Cardiac muscle cell (in vitro differentiated cells and primary cell): ENCODE measurements around the gene ZNF133. TPM values are rescaled to one million over a fixed set of nuclear protein-coding genes. Genes with fewer than 3 reads are reported as not detected.

ENCODE experiments used
- DNase-seq, 2 donors: peaks; one replicate each; pipeline versions ENCODE4 v3.0.0 to v3.0.0-alpha.2; 2010 to 2017; ENCODE audit warnings: low read depth in 1 of 2, low spot score in 1 of 2
- H3K27ac ChIP-seq: fragments of 200-600 bp; sonication (generic); 2 replicates; pipeline ENCODE4 v1.5.1; 2016
- H3K27me3 ChIP-seq: fragments of 200-600 bp; sonication (generic); 2 replicates; pipeline ENCODE4 v1.6.0; 2016; ENCODE audit warnings: control low read depth
- H3K36me3 ChIP-seq: fragments of 200-600 bp; sonication (generic); 2 replicates; pipeline ENCODE4 v1.5.1; 2016; ENCODE audit warnings: control low read depth
- H3K4me1 ChIP-seq: fragments of 200-600 bp; sonication (generic); 2 replicates; pipeline ENCODE4 v1.8.1; 2017; ENCODE audit warnings: low read depth, mild to moderate bottlenecking, mixed run types
- H3K4me3 ChIP-seq: fragments of 200-600 bp; sonication (generic); 2 replicates; pipeline ENCODE4 v1.5.1; 2016; ENCODE audit warnings: mild to moderate bottlenecking
- H3K9me3 ChIP-seq: fragments of 200-600 bp; sonication (generic); 2 replicates; pipeline ENCODE4 v1.5.1; 2017; ENCODE audit warnings: low read depth, mild to moderate bottlenecking, control low read depth
- CTCF ChIP-seq: IDR thresholded peaks from 2 replicates; pipeline ENCODE4 v1.5.1; 2012; ENCODE audit warnings: low read depth, mild to moderate bottlenecking, low read length
- polyA plus RNA-seq: library from polyadenylated mRNA; unstranded; fragments of >200 nt; fragmentation: Nextera tagmentation; extraction: Ambion mirVana; gene quantifications from 2 replicates; pipeline ENCODE4 v1.2.1, GENCODE V29; 2016
- total RNA-seq: library from RNA; depleted of rRNA; stranded (reverse); fragments of >200 nt; gene quantifications from 2 replicates; pipeline ENCODE4 v1.2.3, GENCODE V29; 2016

The ZNF133 gene
- total and polyA plus RNA-seq, 2 experiments from 2014 or later = 24.1 to 34.4 TPM

GRCh38 chr20:18307301-18307700, 19.0 kb downstream of the ZNF133 start:
- no peak for DNase-seq
- no peak overlapping the region for H3K27ac ChIP-seq
- H3K36me3 ChIP-seq = peaks cover 7% of the 10 kb centered on the region
- H3K4me1 ChIP-seq = no peaks in the 10 kb centered on the region
- no peak overlapping the region for H3K4me3 ChIP-seq
- no peaks in the 10 kb centered on the region for H3K9me3 ChIP-seq
- H3K27me3 ChIP-seq = no peaks in the 10 kb centered on the region
- no peak for TF ChIP-seq CTCF

DNA sequence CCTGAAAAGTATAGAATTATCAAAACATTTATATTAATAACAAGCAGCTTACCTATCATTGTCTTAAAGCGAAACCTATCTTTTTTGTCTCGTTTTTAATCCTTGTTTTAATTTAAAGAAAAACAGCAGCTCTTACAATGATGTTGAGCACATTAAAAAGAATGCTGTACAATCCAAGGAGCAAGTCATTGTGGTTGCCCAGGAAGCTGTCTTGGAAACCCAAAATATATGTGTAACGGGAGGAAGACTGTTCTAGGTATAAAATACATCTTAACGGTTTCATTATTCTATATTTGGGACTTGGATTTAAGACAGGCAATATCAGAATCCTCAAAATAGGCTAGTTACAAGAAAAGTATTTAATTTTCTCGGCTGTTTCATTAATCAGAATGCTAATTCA, 21.7 kb downstream of the ZNF133 start:
- Histone ChIP-seq H3K27me3 (no peaks in the 10 kb centered on the region), H3K9me3 (no peaks in the 10 kb centered on the region), H3K4me1 (no peaks in the 10 kb centered on the region), H3K27ac (no peak overlapping the region), H3K4me3 (no peak overlapping the region), H3K36me3 (peaks cover 7% of the 10 kb centered on the region)
- no peak for TF ChIP-seq CTCF
- DNase-seq = no peak

- no peak overlapping the region for H3K4me3 ChIP-seq
Observed at GRCh38 chr20:18310592-18310991, 22.3 kb downstream of the ZNF133 start.

DNA sequence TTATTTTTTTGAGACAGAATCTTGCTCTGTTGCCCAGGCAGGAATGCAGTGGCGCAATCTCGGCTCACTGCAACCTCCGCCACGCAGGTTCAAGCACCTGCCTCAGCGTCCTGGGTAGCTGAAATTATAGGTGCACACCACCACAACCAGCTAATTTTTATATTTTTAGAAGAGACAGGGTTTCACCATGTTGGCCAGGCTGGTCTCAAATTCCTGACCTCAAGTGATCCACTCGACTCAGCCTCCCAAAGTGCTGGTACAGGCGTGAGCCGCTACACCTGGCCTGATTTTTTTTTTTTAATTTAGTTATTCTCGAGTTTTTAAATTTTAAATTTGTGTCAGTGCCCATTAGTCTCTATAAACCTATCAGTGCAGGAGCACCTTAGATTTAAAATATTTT, 24.4 kb downstream of the ZNF133 start:
- no peak for DNase-seq
- Histone ChIP-seq H3K9me3 (no peaks in the 10 kb centered on the region), H3K4me3 (no peak overlapping the region), H3K36me3 (peaks cover 7% of the 10 kb centered on the region), H3K4me1 (no peaks in the 10 kb centered on the region), H3K27me3 (no peaks in the 10 kb centered on the region), H3K27ac (no peak overlapping the region)
- TF ChIP-seq CTCF = no peak

More at GRCh38 chr20:18310592-18310991, 22.3 kb downstream of the ZNF133 start:
- no peaks in the 10 kb centered on the region for H3K4me1 ChIP-seq
- no peaks in the 10 kb centered on the region for H3K27me3 ChIP-seq
- H3K9me3 ChIP-seq = no peaks in the 10 kb centered on the region
- no peak for DNase-seq
- no peak overlapping the region for H3K27ac ChIP-seq
- peaks cover 7% of the 10 kb centered on the region for H3K36me3 ChIP-seq
- TF ChIP-seq CTCF = no peak

GRCh38 chr20:18313411-18313810, 25.1 kb downstream of the ZNF133 start:
- Histone ChIP-seq H3K9me3 (no peaks in the 10 kb centered on the region), H3K4me1 (no peaks in the 10 kb centered on the region), H3K27me3 (no peaks in the 10 kb centered on the region), H3K36me3 (peaks cover 6% of the 10 kb centered on the region), H3K4me3 (no peak overlapping the region), H3K27ac (no peak overlapping the region)
- no peak for TF ChIP-seq CTCF
- DNase-seq = no peak
